Astrocyte of the cerebellum (primary cell): ENCODE results near the gene RNF44.

Experiments used
- DNase-seq: peaks from one replicate; pipeline ENCODE4 v3.0.0-alpha.2; 2011; ENCODE audit warnings: low read depth
- H3K4me3 ChIP-seq: 2 replicates; pipeline ENCODE4 v1.5.1; 2011; ENCODE audit warnings: mild to moderate bottlenecking, low read depth, low read length, moderate library complexity
- CTCF ChIP-seq: IDR thresholded peaks from 2 replicates; pipeline ENCODE4 v1.5.1; 2012; ENCODE audit warnings: low read length, low read depth, moderate library complexity, mild to moderate bottlenecking; ENCODE audit errors: missing control alignments
- in situ Hi-C: cut with HindIII; loops from 2 replicates; pipeline ENCODE4 v1.10.0; 2017; ENCODE audit warnings: low sequenced_read_pairs

Gene RNF44

GRCh38 chr5:176575488-176576422 is 38.6 kb upstream of the RNF44 start:
- in situ Hi-C loops, result no loop called here
- no peak for TF ChIP-seq CTCF
- no peak for DNase-seq
- no peak overlapping the region for H3K4me3 ChIP-seq

- TF ChIP-seq CTCF, result no peak
- no peak overlapping the region for H3K4me3 ChIP-seq
- no peak for DNase-seq
- in situ Hi-C loops, result no loop called here
Observed at GRCh38 chr5:176575066-176575465, 37.9 kb upstream of the RNF44 start.

GRCh38 chr5:176574297-176574591 is 37.0 kb upstream of the RNF44 start:
- no peak for TF ChIP-seq CTCF
- no peak overlapping the region for H3K4me3 ChIP-seq
- in situ Hi-C loops, result no loop called here
- no peak for DNase-seq

GRCh38 chr5:176573564-176574296 is 36.5 kb upstream of the RNF44 start:
- in situ Hi-C loops, result no loop called here

GRCh38 chr5:176570044-176570443 is 32.8 kb upstream of the RNF44 start:
- H3K4me3 ChIP-seq, result no peak overlapping the region
- DNase-seq, result no peak
- in situ Hi-C loops, result no loop called here
- peak; percentile 18 for TF ChIP-seq CTCF

More at GRCh38 chr5:176573564-176574296, 36.5 kb upstream of the RNF44 start:
- DNase-seq, result no peak
- H3K4me3 ChIP-seq, result no peak overlapping the region
- peak; percentile 81 for TF ChIP-seq CTCF

- no peak overlapping the region for H3K4me3 ChIP-seq
- no peak for DNase-seq
- in situ Hi-C loops, result no loop called here
- TF ChIP-seq CTCF, result no peak
Observed at GRCh38 chr5:176568657-176569056, 31.5 kb upstream of the RNF44 start.
